WTC11 (cell line): ENCODE results near the gene TCEA2. TPM values are rescaled to one million over a fixed set of nuclear protein-coding genes. Genes with fewer than 3 reads are reported as not detected.

ENCODE experiments used
- ATAC-seq: fragments of 200-7000 bp; cut with Tn5 transposase; 2 replicates; pipeline ENCODE4 v1.10.0; 2021; ENCODE audit warnings: mild to moderate bottlenecking, moderate library complexity
- CTCF ChIA-PET: fragments of 300-600 bp; sonication (Branson Sonifier 250); formaldehyde crosslinking; loops from one replicate; lab custom pipeline; 2021; ENCODE audit warnings: antibody characterized with exemption; lab: Charles Lee
- POLR2A ChIA-PET: fragments of 350-600 bp; sonication (Branson Sonifier 250); formaldehyde crosslinking; loops from one replicate; lab custom pipeline; 2021; ENCODE audit warnings: antibody characterized with exemption; lab: Charles Lee
- DNase-seq: peaks from one replicate; pipeline ENCODE4 v3.0.0; 2021; ENCODE audit warnings: low spot score
- H3K27ac Mint-ChIP-seq: 2 replicates; pipeline ENCODE4 v1.8.0; 2021; ENCODE audit warnings: mixed read lengths
- H3K27me3 Mint-ChIP-seq: 2 replicates; pipeline ENCODE4 v1.8.0; 2021; ENCODE audit warnings: low read depth, mild to moderate bottlenecking, moderate library complexity, mixed read lengths
- H3K36me3 Mint-ChIP-seq: 2 replicates; pipeline ENCODE4 v1.8.0; 2021; ENCODE audit warnings: mixed read lengths
- H3K4me1 Mint-ChIP-seq: 2 replicates; pipeline ENCODE4 v1.8.0; 2022; ENCODE audit warnings: mixed read lengths
- H3K4me3 Mint-ChIP-seq: 2 replicates; pipeline ENCODE4 v1.8.0; 2021; ENCODE audit warnings: mild to moderate bottlenecking, moderate library complexity, mixed read lengths
- H3K9me3 Mint-ChIP-seq: 2 replicates; pipeline ENCODE4 v1.8.0; 2021; ENCODE audit warnings: mixed read lengths
- ARID4B ChIP-seq: sonication (generic); formaldehyde crosslinking; IDR thresholded peaks from 2 replicates; pipeline ENCODE4 v1.8.0; 2023; ENCODE audit warnings: missing genetic modification reagents, mild to moderate bottlenecking, borderline replicate concordance
- CBFB ChIP-seq: sonication (generic); formaldehyde crosslinking; IDR thresholded peaks from 2 replicates; pipeline ENCODE4 v1.8.1; 2022; ENCODE audit warnings: mild to moderate bottlenecking, low read depth, missing genetic modification reagents
- FOXJ3 ChIP-seq: sonication (generic); formaldehyde crosslinking; IDR thresholded peaks from 2 replicates; pipeline ENCODE4 v1.9.0; 2021; ENCODE audit warnings: missing genetic modification reagents, mild to moderate bottlenecking, borderline replicate concordance
- FOXP1 ChIP-seq: sonication (generic); formaldehyde crosslinking; IDR thresholded peaks from 2 replicates; pipeline ENCODE4 v1.8.0; 2022; ENCODE audit warnings: missing genetic modification reagents, mild to moderate bottlenecking, moderate library complexity, borderline replicate concordance
- FOXP4 ChIP-seq: sonication (generic); formaldehyde crosslinking; IDR thresholded peaks from 2 replicates; pipeline ENCODE4 v1.8.0; 2022; ENCODE audit warnings: mild to moderate bottlenecking, missing genetic modification reagents
- HMGXB4 ChIP-seq: sonication (generic); formaldehyde crosslinking; IDR thresholded peaks from 2 replicates; pipeline ENCODE4 v1.8.1; 2023; ENCODE audit warnings: mild to moderate bottlenecking, moderate library complexity, missing genetic modification reagents
- IRF1 ChIP-seq: sonication (generic); formaldehyde crosslinking; IDR thresholded peaks from 2 replicates; pipeline ENCODE4 v1.8.0; 2023; ENCODE audit warnings: missing genetic modification reagents
- NFYB ChIP-seq: sonication (generic); formaldehyde crosslinking; conservative IDR thresholded peaks from 2 replicates; pipeline ENCODE4 v1.8.0; 2022; ENCODE audit warnings: low read depth, missing genetic modification reagents
- NR3C1 ChIP-seq: sonication (generic); formaldehyde crosslinking; conservative IDR thresholded peaks from 2 replicates; pipeline ENCODE4 v1.8.1; 2023; ENCODE audit warnings: low read depth, mild to moderate bottlenecking, missing genetic modification reagents
- RELA ChIP-seq: sonication (generic); formaldehyde crosslinking; IDR thresholded peaks from 2 replicates; pipeline ENCODE4 v1.8.1; 2022; ENCODE audit warnings: missing genetic modification reagents, mild to moderate bottlenecking, borderline replicate concordance
- ZNF232 ChIP-seq: sonication (generic); formaldehyde crosslinking; IDR thresholded peaks from 2 replicates; pipeline ENCODE4 v1.8.0; 2022; ENCODE audit warnings: mild to moderate bottlenecking, missing genetic modification reagents
- ZNF532 ChIP-seq: fragments of 250-450 bp; sonication (Bioruptor Pico); IDR thresholded peaks from 2 replicates; pipeline ENCODE4 v1.9.0; 2021; ENCODE audit warnings: mild to moderate bottlenecking, borderline replicate concordance
- total RNA-seq: library from RNA; stranded (reverse); gene quantifications from 3 replicates; pipeline ENCODE4 v1.2.3, GENCODE V29; 2021

The TCEA2 gene
- total RNA-seq, 1 experiment from 2014 or later: 55.8 TPM

GRCh38 chr20:64033981-64034493, 29.0 kb upstream of the TCEA2 start:
- DNase-seq (no peak), ATAC-seq (no peak)
- H3K9me3 Mint-ChIP-seq: no peaks in the 10 kb centered on the region
- H3K4me1 Mint-ChIP-seq: peaks cover 20% of the 10 kb centered on the region
- H3K4me3 Mint-ChIP-seq: no peak overlapping the region
- H3K36me3 Mint-ChIP-seq: peaks cover 23% of the 10 kb centered on the region
- peaks cover 5% of the 10 kb centered on the region; the same call in 1 of the 2 replicates for H3K27me3 Mint-ChIP-seq
- H3K27ac Mint-ChIP-seq: peak overlapping the region; percentile 23; the same call in 1 of the 2 replicates
- TF ChIP-seq ZNF532 (no peak), IRF1 (CRISPR knock-in tag) (no peak), RELA (no peak), FOXJ3 (CRISPR knock-in tag) (no peak)
- CTCF ChIA-PET: interaction anchor here (0.7 to 1.0 kb wide), 2 partner anchors 21 to 23 kb away, joined by 3 read pairs; no protein-coding TSS in a partner anchor
- POLR2A ChIA-PET: no interaction called here

GRCh38 chr20:64035066-64035932, 27.7 kb upstream of the TCEA2 start:
- peak overlapping the region; percentile 91; the same call in 1 of the 2 replicates for H3K27ac Mint-ChIP-seq
- CTCF ChIA-PET: interaction anchor here (0.7 to 6.1 kb wide), 5 partner anchors 11 to 84 kb away, joined by 3 to 51 read pairs (median 6); partner anchors contain the start of genes LKAAEAR1, PRPF6 and SAMD10
- H3K4me1 Mint-ChIP-seq: peaks cover 28% of the 10 kb centered on the region
- TF ChIP-seq NFYB (CRISPR knock-in tag) (no peak), NR3C1 (CRISPR knock-in tag) (no peak), HMGXB4 (CRISPR knock-in tag) (0 out of 2 replicates have a peak, but pooled peaks have one; percentile 15), CBFB (CRISPR knock-in tag) (no peak), ARID4B (CRISPR knock-in tag) (no peak), FOXP4 (no peak), RELA (no peak), FOXP1 (CRISPR knock-in tag) (peak; percentile 62; the same call in 1 of the 2 replicates), ZNF232 (CRISPR knock-in tag) (no peak), ZNF532 (no peak)
- TF ChIP-seq, all 79 proteins: peak for 2
- DNase-seq: no peak
- no peaks in the 10 kb centered on the region for H3K9me3 Mint-ChIP-seq
- peaks cover 13% of the 10 kb centered on the region; the same call in 1 of the 2 replicates for H3K36me3 Mint-ChIP-seq
- POLR2A ChIA-PET: no interaction called here
- H3K4me3 Mint-ChIP-seq: no peak overlapping the region
- ATAC-seq: no peak
- H3K27me3 Mint-ChIP-seq: peaks cover 15% of the 10 kb centered on the region
